PC-9 (cell line): ENCODE results near the gene ZNF516.

Source experiments
- EZH2 ChIP-seq: fragments of 200-600 bp; sonication (generic); IDR thresholded peaks from 2 replicates; pipeline ENCODE4 v1.8.0; 2017; ENCODE audit warnings: antibody characterized with exemption, low read depth
- TF ChIP-seq, protein P1 (sequence below): fragments of 200-600 bp; sonication (generic); conservative IDR thresholded peaks from 2 replicates; pipeline ENCODE4 v1.6.1; 2017; ENCODE audit warnings: mixed run types, antibody characterized with exemption, mild to moderate bottlenecking, moderate library complexity

DNA sequence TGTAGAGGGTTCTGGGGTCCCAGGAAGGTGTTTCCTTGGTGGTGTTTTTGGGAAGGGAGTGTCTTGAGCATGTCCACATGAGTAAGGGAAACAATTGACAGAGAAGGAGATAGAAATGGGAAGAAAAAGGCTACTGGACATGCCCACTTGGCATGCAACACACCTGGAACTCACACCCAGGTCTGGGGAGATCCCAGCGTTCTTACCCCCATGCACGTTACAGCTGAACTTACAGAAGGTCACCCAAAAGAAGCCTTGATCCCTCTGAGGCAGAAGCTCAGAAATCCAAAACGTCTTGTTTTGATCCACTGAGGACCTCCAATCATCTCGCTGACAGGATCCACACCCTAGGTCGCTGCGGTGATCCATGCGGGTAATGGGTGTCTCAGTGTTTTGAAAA lies 142.0 kb downstream of the ZNF516 start:
- TF ChIP-seq, protein P1, sequence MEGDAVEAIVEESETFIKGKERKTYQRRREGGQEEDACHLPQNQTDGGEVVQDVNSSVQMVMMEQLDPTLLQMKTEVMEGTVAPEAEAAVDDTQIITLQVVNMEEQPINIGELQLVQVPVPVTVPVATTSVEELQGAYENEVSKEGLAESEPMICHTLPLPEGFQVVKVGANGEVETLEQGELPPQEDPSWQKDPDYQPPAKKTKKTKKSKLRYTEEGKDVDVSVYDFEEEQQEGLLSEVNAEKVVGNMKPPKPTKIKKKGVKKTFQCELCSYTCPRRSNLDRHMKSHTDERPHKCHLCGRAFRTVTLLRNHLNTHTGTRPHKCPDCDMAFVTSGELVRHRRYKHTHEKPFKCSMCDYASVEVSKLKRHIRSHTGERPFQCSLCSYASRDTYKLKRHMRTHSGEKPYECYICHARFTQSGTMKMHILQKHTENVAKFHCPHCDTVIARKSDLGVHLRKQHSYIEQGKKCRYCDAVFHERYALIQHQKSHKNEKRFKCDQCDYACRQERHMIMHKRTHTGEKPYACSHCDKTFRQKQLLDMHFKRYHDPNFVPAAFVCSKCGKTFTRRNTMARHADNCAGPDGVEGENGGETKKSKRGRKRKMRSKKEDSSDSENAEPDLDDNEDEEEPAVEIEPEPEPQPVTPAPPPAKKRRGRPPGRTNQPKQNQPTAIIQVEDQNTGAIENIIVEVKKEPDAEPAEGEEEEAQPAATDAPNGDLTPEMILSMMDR: no peak
- TF ChIP-seq EZH2: no peak
